Common myeloid progenitor, CD34-positive (primary cell): Measurements from ENCODE around the gene MAGI1.

Experiments
- CTCF ChIA-PET: fragments of 350-600 bp; sonication (Branson Sonifier 250); formaldehyde crosslinking; loops from one replicate; lab custom pipeline; 2021; ENCODE audit warnings: antibody characterized with exemption; lab: Charles Lee
- POLR2A ChIA-PET: fragments of 350-600 bp; sonication (Branson Sonifier 250); formaldehyde crosslinking; loops from one replicate; lab custom pipeline; 2021; ENCODE audit warnings: antibody characterized with exemption; lab: Charles Lee
- DNase-seq, 3 donors: peaks; one replicate each; pipeline versions ENCODE4 v3.0.0 to v3.0.0-alpha.2; 2013
- H3K27ac ChIP-seq, 2 experiments: 1 replicate in 1 of 2; 2 replicates in 1 of 2; pipeline ENCODE4 v1.7.0; 2013; ENCODE audit warnings: inconsistent platforms in 2 of 2, low read length in 2 of 2, mild to moderate bottlenecking in 2 of 2, low read depth in 1 of 2, moderate library complexity in 1 of 2; ENCODE audit not compliant: severe bottlenecking in 2 of 2, insufficient read depth in 1 of 2, poor library complexity in 1 of 2
- H3K27me3 ChIP-seq, 5 experiments: replicated peaks in 2 of 5; 1 replicate in 3 of 5; 2 replicates in 2 of 5; pipeline versions ENCODE4 v1.6.1 to v1.7.0; 2013; ENCODE audit warnings: low read length in 4 of 5, mild to moderate bottlenecking in 2 of 5, moderate library complexity in 2 of 5, inconsistent platforms in 1 of 5; ENCODE audit not compliant: insufficient read depth in 5 of 5, control insufficient read depth in 4 of 5
- H3K36me3 ChIP-seq, 4 experiments: 1 replicate in 2 of 4; 2 replicates in 2 of 4; pipeline versions ENCODE4 v1.6.1 to v1.7.0; 2013; ENCODE audit warnings: low read length in 3 of 4, control low read depth in 1 of 4, mild to moderate bottlenecking in 1 of 4; ENCODE audit not compliant: control insufficient read depth in 4 of 4, insufficient read depth in 4 of 4
- H3K4me1 ChIP-seq, 4 experiments: 1 replicate in 3 of 4; 2 replicates in 1 of 4; pipeline versions ENCODE4 v1.6.1 to v1.7.1; 2013; ENCODE audit warnings: low read length in 3 of 4, mild to moderate bottlenecking in 3 of 4, control low read depth in 1 of 4, inconsistent platforms in 1 of 4, moderate library complexity in 1 of 4; ENCODE audit not compliant: control insufficient read depth in 4 of 4, insufficient read depth in 4 of 4; ENCODE audit errors: control extremely low read depth in 1 of 4
- H3K4me3 ChIP-seq, 7 experiments: 1 replicate in 4 of 7; 2 replicates in 3 of 7; pipeline versions ENCODE4 v1.5.1 to v1.7.0; 2013; ENCODE audit warnings: mild to moderate bottlenecking in 7 of 7, low read length in 6 of 7, moderate library complexity in 6 of 7, inconsistent platforms in 2 of 7, low read depth in 2 of 7, control low read depth in 1 of 7; ENCODE audit not compliant: insufficient read depth in 4 of 7, control insufficient read depth in 1 of 7; ENCODE audit errors: extremely low read depth in 1 of 7
- H3K9me3 ChIP-seq, 5 experiments: 1 replicate in 4 of 5; 2 replicates in 1 of 5; pipeline versions ENCODE4 v1.6.1 to v1.7.1; 2013; ENCODE audit warnings: low read length in 4 of 5, mild to moderate bottlenecking in 2 of 5, inconsistent platforms in 1 of 5, low read depth in 1 of 5, moderate library complexity in 1 of 5; ENCODE audit not compliant: control insufficient read depth in 4 of 5, insufficient read depth in 2 of 5; ENCODE audit errors: control extremely low read depth in 1 of 5
- WGBS: methylation state at CpG from one replicate; pipeline ENCODE4 v1.1.5; 2013; ENCODE audit not compliant: insufficient coverage; 5-methylcytosine and 5-hydroxymethylcytosine counted together

The MAGI1 gene

GRCh38 chr3:65988411-65989180, 50.1 kb downstream of the MAGI1 start:
- WGBS, result 100% methylated on average over 2 of the region's 5 CpGs
- Histone ChIP-seq H3K36me3 (no peaks in the 10 kb centered on the region), H3K4me1 (no peaks in the 10 kb centered on the region), H3K4me3 (no peak overlapping the region), H3K27me3 (no peaks in the 10 kb centered on the region), H3K9me3 (no peaks in the 10 kb centered on the region), H3K27ac (no peak overlapping the region)
- DNase-seq, result no peak
- CTCF ChIA-PET, result no interaction called here
- POLR2A ChIA-PET, result no interaction called here

- no peaks in the 10 kb centered on the region for H3K36me3 ChIP-seq
- no peak for DNase-seq
- H3K4me3 ChIP-seq, result no peak overlapping the region
- H3K27me3 ChIP-seq, result no peaks in the 10 kb centered on the region
- 100% methylated on average over 3 of the region's 4 CpGs for WGBS
- H3K4me1 ChIP-seq, result no peaks in the 10 kb centered on the region
- H3K9me3 ChIP-seq, result no peaks in the 10 kb centered on the region
- no peak overlapping the region for H3K27ac ChIP-seq
- CTCF ChIA-PET, result interaction anchor here (1.5 kb wide), 1 partner anchor 31 kb away, joined by 3 read pairs; no protein-coding TSS in a partner anchor
- POLR2A ChIA-PET, result no interaction called here
These were observed 52.4 kb downstream of the MAGI1 start for GRCh38 chr3:65986285-65986684.

- Histone ChIP-seq H3K4me1 (no peaks in the 10 kb centered on the region), H3K9me3 (no peaks in the 10 kb centered on the region), H3K27ac (no peak overlapping the region), H3K36me3 (no peaks in the 10 kb centered on the region), H3K4me3 (no peak overlapping the region), H3K27me3 (no peaks in the 10 kb centered on the region)
- POLR2A ChIA-PET, result no interaction called here
- no CpG with 5 or more reads among the region's 1 CpG for WGBS
- no peak for DNase-seq
- CTCF ChIA-PET, result no interaction called here
These were observed 53.7 kb downstream of the MAGI1 start for GRCh38 chr3:65984975-65985374.

DNA sequence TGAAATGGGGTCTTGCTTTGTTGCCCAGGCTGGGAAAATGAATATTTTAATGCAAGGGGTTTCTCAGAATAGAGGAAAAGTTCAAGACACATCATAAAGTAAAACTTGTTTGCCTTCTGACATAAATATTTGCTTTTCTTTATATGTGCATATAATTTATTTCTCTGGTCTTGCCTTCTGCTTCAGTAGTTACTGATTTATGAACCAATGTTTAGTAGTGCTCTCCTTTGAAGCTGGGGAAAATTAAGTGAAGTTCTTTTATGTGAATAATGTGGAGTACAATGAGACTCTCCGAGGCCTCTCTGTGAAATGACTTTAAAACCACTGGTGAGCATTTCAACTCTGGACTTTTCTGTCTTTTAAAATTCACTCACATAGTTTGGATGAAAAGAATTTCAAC, 55.6 kb downstream of the MAGI1 start:
- no peaks in the 10 kb centered on the region for H3K27me3 ChIP-seq

DNA sequence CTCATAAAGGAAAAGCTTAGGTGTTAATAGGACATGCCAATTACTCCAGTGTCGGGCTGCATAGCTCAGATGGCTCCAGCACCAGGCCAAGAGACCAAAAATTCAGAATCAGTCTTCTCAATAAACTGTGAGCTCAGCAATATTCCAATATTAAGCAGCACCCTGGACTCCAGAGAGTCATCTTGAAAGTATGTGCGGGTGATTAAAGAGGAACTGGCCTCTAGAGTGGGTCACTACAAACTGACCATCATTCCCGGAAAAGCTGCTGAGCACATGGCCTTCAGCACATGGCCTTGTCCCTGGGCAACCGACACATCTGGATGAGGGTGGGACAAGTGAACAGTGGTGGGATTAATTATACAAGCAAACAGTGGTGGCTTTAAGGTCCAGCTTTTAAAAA, 59.0 kb downstream of the MAGI1 start:
- CTCF ChIA-PET, result no interaction called here
- DNase-seq, result no peak
- WGBS, result 100% methylated on average over 3 of the region's 4 CpGs
- Histone ChIP-seq H3K9me3 (no peaks in the 10 kb centered on the region), H3K27ac (no peak overlapping the region), H3K4me3 (no peak overlapping the region), H3K27me3 (no peaks in the 10 kb centered on the region), H3K36me3 (no peaks in the 10 kb centered on the region), H3K4me1 (no peaks in the 10 kb centered on the region)
- POLR2A ChIA-PET, result interaction anchor here (0.7 kb wide), 1 partner anchor 20 kb away, joined by 3 read pairs; no protein-coding TSS in a partner anchor

More for the DNA sequence above, 55.6 kb downstream of the MAGI1 start:
- WGBS, result no CpG with 5 or more reads among the region's 1 CpG
- no peak overlapping the region for H3K27ac ChIP-seq
- CTCF ChIA-PET, result no interaction called here
- no peaks in the 10 kb centered on the region for H3K36me3 ChIP-seq
- no peaks in the 10 kb centered on the region for H3K4me1 ChIP-seq
- POLR2A ChIA-PET, result no interaction called here
- no peak overlapping the region for H3K4me3 ChIP-seq
- no peaks in the 10 kb centered on the region for H3K9me3 ChIP-seq
- DNase-seq, result no peak

DNA sequence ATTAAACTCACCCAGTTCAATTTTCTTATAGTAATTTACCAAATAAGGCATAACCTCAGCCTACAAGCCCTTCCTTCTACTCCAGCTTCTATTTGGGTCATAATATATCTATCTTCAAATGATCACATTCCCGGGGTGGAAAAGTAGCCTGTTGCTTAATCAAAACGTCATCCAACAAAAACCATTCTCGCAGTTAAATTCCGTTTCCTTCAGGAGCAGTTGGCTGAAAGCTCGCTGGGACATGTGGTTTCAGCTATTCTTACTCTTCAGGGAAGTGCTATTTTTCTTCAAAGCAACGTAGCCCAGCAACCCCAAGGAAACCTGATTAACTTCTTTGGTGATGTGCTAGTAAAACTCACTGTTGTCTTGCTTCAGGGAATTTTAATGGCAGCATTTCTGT, 59.6 kb downstream of the MAGI1 start:
- Histone ChIP-seq H3K36me3 (no peaks in the 10 kb centered on the region), H3K4me1 (no peaks in the 10 kb centered on the region), H3K9me3 (peaks cover 0 to 3% (median 0%) of the 10 kb centered on the region in 5 experiments), H3K27ac (no peak overlapping the region), H3K4me3 (no peak overlapping the region), H3K27me3 (peaks cover 0 to 3% (median 0%) of the 10 kb centered on the region in 5 experiments)
- POLR2A ChIA-PET, result interaction anchor here (0.7 kb wide), 1 partner anchor 19 kb away, joined by 3 read pairs; no protein-coding TSS in a partner anchor
- whole genome bisulfite sequencing, result 75% methylated on average over 6 of the region's 6 CpGs
- no peak for DNase-seq
- CTCF ChIA-PET, result no interaction called here

DNA sequence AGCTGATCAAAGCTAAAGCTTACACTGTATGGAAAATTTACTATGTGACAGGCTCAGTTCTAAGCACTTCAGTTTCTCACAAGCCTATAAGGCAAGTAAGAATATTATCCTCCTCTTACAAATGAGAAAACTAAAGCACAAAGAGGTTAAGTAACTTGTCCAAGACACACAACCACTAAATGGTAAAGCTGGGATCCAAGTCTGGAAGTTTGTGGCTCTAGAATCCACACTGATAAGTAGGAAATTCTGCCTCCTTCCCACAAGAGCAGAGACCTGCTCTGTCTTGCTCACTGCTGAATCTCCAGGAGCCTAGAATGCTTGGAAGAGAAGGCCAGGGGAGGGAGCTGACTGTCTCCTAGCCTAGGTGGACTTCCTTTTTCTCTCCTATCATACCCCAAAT, 60.6 kb downstream of the MAGI1 start:
- no peak for DNase-seq
- H3K27me3 ChIP-seq, result peaks cover 0 to 3% (median 0%) of the 10 kb centered on the region in 5 experiments
- ChIA-PET POLR2A (no interaction called here), CTCF (no interaction called here)
- no peak overlapping the region for H3K27ac ChIP-seq
- H3K9me3 ChIP-seq, result peaks cover 0 to 3% (median 0%) of the 10 kb centered on the region in 5 experiments
- H3K4me3 ChIP-seq, result no peak overlapping the region
- no peaks in the 10 kb centered on the region for H3K4me1 ChIP-seq
- no peaks in the 10 kb centered on the region for H3K36me3 ChIP-seq
